Colonic mucosa (tissue), 4 donors: Measurements from ENCODE around the gene DUOX2. TPM values are rescaled to one million over a fixed set of nuclear protein-coding genes. Genes with fewer than 3 reads are reported as not detected.
"Not testable (repeated sequence)": the region's sequence is repeated elsewhere in the genome, so short reads cannot be mapped to it uniquely, and the experiment has no call there.

Experiments used
- DNase-seq: peaks from one replicate; pipeline ENCODE4 v3.0.0-alpha.2; 2020
- H3K27ac ChIP-seq: fragments of 200-600 bp; one replicate; pipeline ENCODE4 v1.8.0; 2021
- H3K27me3 ChIP-seq: fragments of 200-600 bp; one replicate; pipeline ENCODE4 v1.8.0; 2021
- H3K36me3 ChIP-seq: fragments of 200-600 bp; one replicate; pipeline ENCODE4 v1.8.0; 2021
- H3K4me1 ChIP-seq: fragments of 200-600 bp; one replicate; pipeline ENCODE4 v1.8.0; 2021; ENCODE audit warnings: mild to moderate bottlenecking
- H3K4me3 ChIP-seq: fragments of 200-600 bp; one replicate; pipeline ENCODE4 v1.8.0; 2021
- H3K9ac ChIP-seq, 2 donors: one replicate each; pipeline ENCODE4 v1.7.0; 2013; ENCODE audit warnings: control low read depth in 2 of 2, low read depth in 2 of 2, low read length in 2 of 2
- H3K9me3 ChIP-seq: fragments of 200-600 bp; one replicate; pipeline ENCODE4 v1.8.0; 2021
- intact Hi-C: fragments of 100-400 bp; cut with DNase I; formaldehyde crosslinking; loops from one replicate; pipeline ENCODE4 v1.14.1; 2022
- total RNA-seq, 2 donors: library from RNA; stranded (reverse); fragmentation: NEBNext Ultra II Directional in 1 of 2; extraction: Animal tissue kit (Norgen Biotek cat#: 25700) in 1 of 2; gene quantifications; one replicate each; pipeline ENCODE4 v1.2.1, GENCODE V29; 2021
- TF ChIP-seq, protein P1 (sequence below): fragments of 200-600 bp; IDR thresholded peaks from one replicate; pipeline ENCODE4 v1.8.0; 2022; ENCODE audit warnings: antibody characterized with exemption, mild to moderate bottlenecking
- donor health status: healthy.
- donor health status: DM: no; HTN: no; CAD: no.
- donor health status: DM: no; HTN: no; CAD: no.

Gene DUOX2
- total RNA-seq, 2 donors from 2014 or later, result 40.0 to 111 TPM

DNA sequence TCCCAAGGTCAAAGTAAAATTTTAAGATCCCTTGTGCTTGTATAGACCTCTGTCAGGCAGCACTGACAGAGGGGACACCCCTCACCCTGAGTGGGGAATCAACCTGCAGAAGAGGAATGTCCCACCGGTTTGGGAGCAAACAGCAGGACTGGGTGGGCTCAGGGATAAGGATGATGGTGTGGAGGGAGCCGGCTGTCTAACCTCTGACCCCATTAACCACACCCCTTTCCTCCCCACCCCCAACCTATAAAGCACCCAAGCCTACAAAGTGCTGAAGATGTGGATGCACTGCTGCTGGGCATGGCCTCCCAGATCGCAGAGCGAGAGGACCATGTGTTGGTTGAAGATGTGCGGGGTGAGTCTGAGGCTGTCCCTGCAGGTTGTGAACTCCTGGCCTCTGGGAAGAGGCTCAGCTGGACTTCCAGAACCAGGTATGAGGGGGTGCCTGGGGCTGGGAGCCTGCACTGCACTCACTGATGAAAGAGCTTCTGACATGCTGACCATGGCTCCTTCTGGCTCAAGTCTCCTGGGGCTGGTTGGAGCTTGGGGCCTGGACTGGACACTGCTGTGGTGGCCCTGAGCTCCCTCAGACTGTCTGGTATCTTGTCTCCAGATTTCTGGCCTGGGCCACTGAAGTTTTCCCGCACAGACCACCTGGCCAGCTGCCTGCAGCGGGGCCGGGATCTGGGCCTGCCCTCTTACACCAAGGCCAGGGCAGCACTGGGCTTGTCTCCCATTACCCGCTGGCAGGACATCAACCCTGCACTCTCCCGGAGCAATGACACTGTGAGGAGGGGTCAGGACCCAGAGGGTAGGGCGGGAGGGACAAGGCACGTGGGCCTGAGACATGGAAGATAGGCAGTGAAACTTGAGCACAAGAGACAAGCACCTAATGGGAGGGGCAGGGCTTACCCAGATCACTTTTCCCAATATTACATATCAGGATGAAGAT is 25.1 kb upstream of the DUOX2 start:
- Histone ChIP-seq H3K9ac (no peak overlapping the region), H3K36me3 (no peaks in the 10 kb centered on the region), H3K4me3 (no peak overlapping the region), H3K27me3 (peaks cover under 1% of the 10 kb centered on the region), H3K27ac (no peak overlapping the region), H3K9me3 (no peaks in the 10 kb centered on the region), H3K4me1 (peaks cover 7% of the 10 kb centered on the region)
- no peak for DNase-seq
- TF ChIP-seq, protein P1, sequence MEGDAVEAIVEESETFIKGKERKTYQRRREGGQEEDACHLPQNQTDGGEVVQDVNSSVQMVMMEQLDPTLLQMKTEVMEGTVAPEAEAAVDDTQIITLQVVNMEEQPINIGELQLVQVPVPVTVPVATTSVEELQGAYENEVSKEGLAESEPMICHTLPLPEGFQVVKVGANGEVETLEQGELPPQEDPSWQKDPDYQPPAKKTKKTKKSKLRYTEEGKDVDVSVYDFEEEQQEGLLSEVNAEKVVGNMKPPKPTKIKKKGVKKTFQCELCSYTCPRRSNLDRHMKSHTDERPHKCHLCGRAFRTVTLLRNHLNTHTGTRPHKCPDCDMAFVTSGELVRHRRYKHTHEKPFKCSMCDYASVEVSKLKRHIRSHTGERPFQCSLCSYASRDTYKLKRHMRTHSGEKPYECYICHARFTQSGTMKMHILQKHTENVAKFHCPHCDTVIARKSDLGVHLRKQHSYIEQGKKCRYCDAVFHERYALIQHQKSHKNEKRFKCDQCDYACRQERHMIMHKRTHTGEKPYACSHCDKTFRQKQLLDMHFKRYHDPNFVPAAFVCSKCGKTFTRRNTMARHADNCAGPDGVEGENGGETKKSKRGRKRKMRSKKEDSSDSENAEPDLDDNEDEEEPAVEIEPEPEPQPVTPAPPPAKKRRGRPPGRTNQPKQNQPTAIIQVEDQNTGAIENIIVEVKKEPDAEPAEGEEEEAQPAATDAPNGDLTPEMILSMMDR, result no peak
- intact Hi-C loops, result no loop called here

DNA sequence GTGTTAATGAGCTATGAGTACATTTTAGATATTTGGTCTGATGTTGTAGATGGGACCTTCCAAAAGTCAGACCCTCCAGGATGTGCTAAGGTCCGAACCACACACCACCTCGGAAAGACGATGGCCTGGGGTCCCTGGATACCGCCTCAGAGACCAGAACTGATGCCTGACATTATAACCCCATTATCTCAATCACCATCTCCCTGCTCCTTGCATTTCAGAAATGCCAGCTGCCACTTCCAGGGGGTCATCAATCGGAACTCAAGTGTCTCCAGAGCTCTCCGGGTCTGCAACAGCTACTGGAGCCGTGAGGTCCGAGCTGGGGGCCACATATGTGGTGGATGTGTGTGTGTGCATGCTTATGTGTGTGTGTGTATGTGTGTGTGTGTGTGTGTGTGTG is 23.7 kb upstream of the DUOX2 start:
- TF ChIP-seq, protein P1, result no peak
- Histone ChIP-seq H3K9me3 (no peaks in the 10 kb centered on the region), H3K27ac (no peak overlapping the region), H3K4me1 (peaks cover 7% of the 10 kb centered on the region), H3K36me3 (no peaks in the 10 kb centered on the region), H3K4me3 (no peak overlapping the region), H3K9ac (no peak overlapping the region), H3K27me3 (peaks cover 3% of the 10 kb centered on the region)
- no peak for DNase-seq
- intact Hi-C loops, result no loop called here

DNA sequence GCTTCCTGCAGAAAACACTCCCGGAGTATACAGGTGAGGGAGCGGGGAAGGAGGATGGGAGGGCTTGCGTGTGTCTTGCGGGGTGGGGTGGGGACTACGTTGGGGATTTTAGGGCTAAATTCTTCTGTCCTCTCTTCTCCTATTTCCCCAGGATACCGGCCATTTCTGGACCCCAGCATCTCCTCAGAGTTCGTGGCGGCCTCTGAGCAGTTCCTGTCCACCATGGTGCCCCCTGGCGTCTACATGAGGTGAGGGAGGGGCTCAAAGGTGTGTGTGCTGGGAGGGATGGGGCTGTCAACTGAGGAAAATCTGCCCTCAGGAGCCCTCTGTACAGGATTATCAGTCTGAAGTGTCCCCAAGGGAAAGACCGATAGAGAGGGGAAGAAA is 22.4 kb upstream of the DUOX2 start:
- Histone ChIP-seq H3K9ac (no peak overlapping the region), H3K4me1 (peaks cover 7% of the 10 kb centered on the region), H3K4me3 (no peak overlapping the region), H3K27ac (no peak overlapping the region), H3K27me3 (peaks cover 3% of the 10 kb centered on the region), H3K36me3 (no peaks in the 10 kb centered on the region), H3K9me3 (no peaks in the 10 kb centered on the region)
- intact Hi-C loops, result no loop called here
- TF ChIP-seq, protein P1, result no peak
- DNase-seq, result no peak

DNA sequence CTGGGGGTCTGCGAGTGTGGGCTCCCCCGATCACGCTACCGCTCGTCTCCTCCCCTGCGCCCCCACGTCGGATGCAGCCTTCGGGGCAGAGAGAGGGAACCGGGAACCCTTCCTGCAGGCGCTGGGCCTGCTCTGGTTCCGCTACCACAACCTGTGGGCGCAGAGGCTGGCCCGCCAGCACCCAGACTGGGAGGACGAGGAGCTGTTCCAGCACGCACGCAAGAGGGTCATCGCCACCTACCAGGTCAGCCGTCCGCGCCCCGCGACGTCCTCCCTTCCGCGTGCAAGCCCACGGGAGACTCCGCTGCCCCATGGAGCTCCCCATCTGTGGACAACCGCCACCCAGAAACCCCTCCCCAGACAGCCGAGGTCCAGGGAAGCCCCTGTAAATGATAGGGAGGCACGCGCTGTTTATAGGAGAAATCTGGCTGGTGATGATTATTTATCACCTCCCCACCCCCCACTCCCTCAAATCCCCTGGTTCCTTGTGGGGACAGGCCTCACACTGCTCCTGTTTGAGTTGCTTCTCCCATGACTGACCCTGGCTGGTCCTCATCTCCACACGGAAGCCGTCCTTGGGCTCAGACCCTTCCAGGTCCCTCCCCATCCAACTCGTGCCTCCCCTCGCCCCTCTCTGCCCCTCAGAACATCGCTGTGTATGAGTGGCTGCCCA is 21.9 kb upstream of the DUOX2 start:
- H3K36me3 ChIP-seq, H3K27ac ChIP-seq, intact Hi-C loops, DNase-seq, H3K4me3 ChIP-seq, H3K9ac ChIP-seq, H3K9me3 ChIP-seq, H3K4me1 ChIP-seq, H3K27me3 ChIP-seq: not testable (repeated sequence)

DNA sequence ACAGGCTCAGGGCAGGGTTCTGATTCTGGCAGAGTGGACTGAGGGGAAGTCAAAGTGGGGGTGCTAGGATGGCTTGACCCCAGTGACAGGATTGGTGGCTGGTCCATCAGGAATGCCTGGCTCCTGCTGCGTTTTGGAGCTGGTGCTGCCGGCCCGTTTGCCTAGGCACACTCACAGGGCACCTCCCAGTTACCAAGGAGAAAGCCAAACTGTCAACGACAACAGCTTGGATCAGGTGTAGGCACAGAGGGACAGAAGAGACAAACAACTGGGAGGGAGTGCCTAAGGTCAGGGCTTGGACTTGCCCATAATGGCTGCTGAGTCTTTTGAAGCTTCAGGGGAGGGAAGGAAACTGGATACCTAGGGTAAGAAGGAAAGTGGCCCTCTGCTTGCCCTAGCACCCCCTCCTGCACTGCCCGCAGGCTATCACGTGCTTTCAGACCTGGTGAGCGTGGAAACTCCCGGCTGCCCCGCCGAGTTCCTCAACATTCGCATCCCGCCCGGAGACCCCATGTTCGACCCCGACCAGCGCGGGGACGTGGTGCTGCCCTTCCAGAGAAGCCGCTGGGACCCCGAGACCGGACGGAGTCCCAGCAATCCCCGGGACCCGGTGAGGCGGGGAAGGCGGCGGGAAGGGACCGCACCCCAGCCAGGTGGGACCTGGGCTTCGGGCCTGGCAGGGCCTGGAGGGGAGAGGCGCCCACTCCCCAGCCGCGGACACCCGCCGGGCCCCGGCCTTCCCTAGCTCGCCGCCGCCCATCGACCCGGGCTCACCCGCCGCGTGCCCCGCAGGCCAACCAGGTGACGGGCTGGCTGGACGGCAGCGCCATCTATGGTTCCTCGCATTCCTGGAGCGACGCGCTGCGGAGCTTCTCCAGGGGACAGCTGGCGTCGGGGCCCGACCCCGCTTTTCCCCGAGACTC is 21.0 kb upstream of the DUOX2 start:
- Histone ChIP-seq H3K4me3 (peak overlapping the region; percentile 12), H3K4me1 (peaks cover 7% of the 10 kb centered on the region), H3K27me3 (peaks cover 8% of the 10 kb centered on the region), H3K36me3 (no peaks in the 10 kb centered on the region), H3K27ac (no peak overlapping the region), H3K9me3 (no peaks in the 10 kb centered on the region), H3K9ac (no peak overlapping the region)
- TF ChIP-seq, protein P1, result no peak
- intact Hi-C loops, result no loop called here
- DNase-seq, result peak; percentile 64
